ENCODE measurements around the gene SERGEF.

Gene SERGEF

DNA sequence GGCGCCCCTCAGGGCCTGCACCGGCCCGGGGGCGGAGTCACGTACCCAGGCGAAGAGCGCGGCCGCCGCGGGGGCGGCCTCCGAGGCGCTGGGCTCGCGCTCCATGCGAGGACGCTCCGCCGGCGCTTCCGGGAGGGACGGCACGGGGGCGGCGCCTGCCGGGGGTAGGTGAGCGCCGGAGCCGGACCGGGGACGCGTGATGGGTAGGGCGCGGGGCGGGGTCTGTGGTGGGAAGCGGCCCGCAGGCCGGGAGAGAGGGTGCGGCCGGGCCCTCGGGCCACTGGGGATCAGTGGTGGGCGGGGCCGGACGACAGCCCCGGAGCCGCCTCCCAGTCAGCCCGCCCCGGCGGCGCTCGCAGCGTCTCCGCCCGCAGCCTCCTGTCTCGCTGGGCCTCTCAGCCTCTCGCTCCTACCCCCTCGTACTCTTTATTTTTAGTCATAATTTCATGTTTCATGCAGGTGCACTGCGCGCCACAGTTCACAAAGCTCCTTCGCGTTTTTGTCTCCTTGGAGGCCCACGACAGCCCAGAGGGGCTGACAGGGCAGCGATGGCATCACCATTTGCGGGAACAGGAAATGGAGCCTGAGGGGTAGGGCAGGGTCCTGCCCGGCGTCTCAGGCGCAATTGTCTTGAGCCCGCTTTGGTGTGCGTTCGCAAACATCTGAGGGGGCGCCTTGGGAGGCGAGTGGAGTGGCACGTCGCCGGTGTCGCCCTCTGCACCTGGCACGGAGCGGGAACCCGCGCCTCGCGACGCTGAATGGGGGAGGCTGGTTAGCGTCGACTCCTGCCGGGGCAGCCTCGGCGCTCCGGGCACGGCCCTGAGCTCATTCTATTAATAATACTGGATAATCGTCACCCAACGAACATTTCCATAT lies at the start of gene SERGEF:
TSS of gene SERGEF (minus strand) at position 142 of the 876 bp plus-strand sequence. CDS start at position 105, 37 bp downstream.
- peak; percentile 97 for DNase-seq (ENCODE audit: low spot score)

DNA sequence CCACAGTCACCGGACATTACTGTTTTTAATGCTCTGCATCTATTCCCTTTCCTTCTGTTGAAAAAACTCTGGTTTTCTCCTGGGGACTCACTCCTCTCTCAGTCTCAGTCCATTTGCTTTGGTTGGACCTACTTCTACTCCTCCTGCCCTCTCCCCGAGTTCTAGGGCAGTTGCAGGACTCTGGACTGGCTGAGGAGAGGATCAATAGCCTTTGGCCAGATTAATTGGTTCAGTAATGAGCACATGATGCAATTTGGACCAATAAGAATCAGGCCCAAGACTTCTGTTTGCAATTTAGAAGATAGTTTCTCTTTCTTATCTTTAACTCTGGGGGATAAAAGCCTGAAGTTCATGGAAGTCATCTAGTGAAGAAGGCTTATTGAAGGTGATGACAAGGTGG lies 48.5 kb upstream of the SERGEF start:
- DNase-seq (ENCODE audit: low spot score), result no peak

DNA sequence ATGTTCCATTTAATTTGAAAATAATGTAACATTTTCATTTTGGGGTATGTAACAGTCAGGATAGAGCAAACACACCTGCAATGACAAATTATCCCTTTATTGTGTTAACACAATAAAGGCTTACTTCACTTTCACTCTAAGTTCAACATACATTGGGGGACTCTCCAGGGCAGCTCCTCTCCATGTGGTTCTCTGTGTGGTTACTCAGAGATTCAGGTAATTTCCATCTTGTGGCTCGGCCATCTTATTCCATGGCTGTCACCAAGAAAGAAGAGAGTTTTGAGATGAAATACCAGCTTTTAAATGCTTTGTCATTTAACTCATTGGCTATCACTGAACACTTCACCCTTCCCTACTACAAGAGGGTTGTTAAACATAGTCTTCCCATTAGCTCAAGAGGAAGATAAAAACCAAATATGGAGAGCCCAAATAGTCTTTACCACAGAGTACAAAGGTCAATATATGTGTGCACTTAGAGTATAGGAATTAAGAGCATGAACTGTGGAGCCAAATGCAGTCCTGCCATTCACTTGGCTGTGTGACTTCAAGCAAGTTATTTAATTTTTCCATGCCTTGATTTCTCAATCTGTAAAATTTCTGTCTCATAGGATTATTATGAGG lies 43.8 kb upstream of the SERGEF start:
- DNase-seq (ENCODE audit: low spot score), result no peak

GRCh38 chr11:18054511-18055103 lies 41.8 kb upstream of the SERGEF start:
- no peak for DNase-seq (ENCODE audit: low spot score)

- DNase-seq (ENCODE audit: low spot score), result no peak
Observed at GRCh38 chr11:18050848-18051247, 38.0 kb upstream of the SERGEF start.

- DNase-seq (ENCODE audit: low spot score), result peak; percentile 34
Observed at GRCh38 chr11:18046116-18046777, 33.4 kb upstream of the SERGEF start, which contains the start of gene TPH1. TSS of gene TPH1 (minus strand) at chr11:18046269. CDS start at chr11:18040762, 5,507 bp downstream.

- DNase-seq (ENCODE audit: low spot score), result peak; percentile 63
Observed at GRCh38 chr11:18036456-18036855, 23.6 kb upstream of the SERGEF start.

GRCh38 chr11:18027475-18027874 lies 14.6 kb upstream of the SERGEF start:
- no peak for DNase-seq (ENCODE audit: low spot score)

GRCh38 chr11:18022419-18022818 lies 9.6 kb upstream of the SERGEF start:
- no peak for DNase-seq (ENCODE audit: low spot score)

DNA sequence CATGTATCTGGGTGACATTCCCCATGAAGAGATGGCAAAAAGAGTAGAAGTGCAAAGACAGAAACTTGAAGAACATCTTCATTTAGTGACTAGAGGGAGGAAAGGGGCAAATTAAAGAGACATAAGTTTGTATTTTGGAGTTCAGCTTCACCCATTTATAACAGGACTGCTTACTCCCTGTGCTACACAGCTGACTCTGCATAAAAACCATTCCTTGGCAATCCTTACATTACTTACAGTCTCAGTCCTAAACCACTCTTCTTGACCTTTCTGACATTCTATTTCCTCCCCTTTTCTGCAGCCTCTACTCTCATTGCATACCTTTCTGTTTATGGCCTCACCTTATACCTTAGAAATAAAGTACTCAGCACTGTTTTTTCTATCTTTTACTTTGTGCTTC lies 6.8 kb upstream of the SERGEF start:
- no peak for DNase-seq (ENCODE audit: low spot score)

GRCh38 chr11:18016789-18017188 lies 3.9 kb upstream of the SERGEF start:
- DNase-seq (ENCODE audit: low spot score), result no peak

DNA sequence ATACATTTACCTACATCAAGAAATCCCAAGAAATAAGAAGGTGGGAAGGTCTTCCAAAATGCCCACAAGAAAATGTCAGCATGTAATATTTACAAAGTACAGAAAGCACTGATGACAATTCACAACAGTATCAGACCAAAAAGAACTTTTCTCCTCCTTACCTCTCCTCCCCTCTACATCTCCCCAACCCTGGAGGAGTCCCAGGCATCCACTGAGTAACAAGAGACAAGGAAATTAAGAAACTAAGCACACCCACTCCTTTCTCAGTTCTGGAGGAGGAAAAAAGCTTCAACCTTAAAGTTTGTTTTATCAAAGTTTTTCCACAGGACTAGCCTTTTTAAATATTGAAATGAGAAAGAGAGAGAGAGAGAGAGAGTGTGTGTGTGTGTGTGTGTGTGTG lies 2.0 kb upstream of the SERGEF start:
- no peak for DNase-seq (ENCODE audit: low spot score)

- peak; percentile 32 for DNase-seq (ENCODE audit: low spot score)
Observed at GRCh38 chr11:18013790-18014507, 1.1 kb upstream of the SERGEF start.

GRCh38 chr11:18012122-18012905 lies 533 bp downstream of the SERGEF start:
- no peak for DNase-seq (ENCODE audit: low spot score)

DNA sequence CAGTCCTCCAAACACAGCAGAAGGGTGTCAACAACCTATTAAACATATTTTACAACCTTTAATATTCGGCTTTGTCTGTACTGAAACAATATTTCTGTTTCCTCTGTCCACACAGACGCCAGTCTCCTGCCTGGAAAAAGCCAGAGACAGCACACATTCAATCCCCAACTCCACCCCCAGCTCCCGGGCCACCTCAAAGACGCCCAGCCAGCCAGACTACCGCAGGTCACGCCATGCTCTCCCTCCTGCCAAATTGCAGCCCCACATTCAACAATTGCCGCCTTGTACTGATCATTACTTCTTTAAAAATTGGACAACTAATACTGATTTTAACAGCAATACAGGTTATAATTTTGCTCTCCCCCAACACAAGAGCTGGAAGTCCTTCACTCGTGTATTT lies 1.2 kb downstream of the SERGEF start:
- peak; percentile 44 for DNase-seq (ENCODE audit: low spot score)

GRCh38 chr11:18010977-18011586 lies 1.8 kb downstream of the SERGEF start:
- no peak for DNase-seq (ENCODE audit: low spot score)

GRCh38 chr11:18010121-18010670 lies 2.7 kb downstream of the SERGEF start:
- DNase-seq (ENCODE audit: low spot score), result peak; percentile 47

DNA sequence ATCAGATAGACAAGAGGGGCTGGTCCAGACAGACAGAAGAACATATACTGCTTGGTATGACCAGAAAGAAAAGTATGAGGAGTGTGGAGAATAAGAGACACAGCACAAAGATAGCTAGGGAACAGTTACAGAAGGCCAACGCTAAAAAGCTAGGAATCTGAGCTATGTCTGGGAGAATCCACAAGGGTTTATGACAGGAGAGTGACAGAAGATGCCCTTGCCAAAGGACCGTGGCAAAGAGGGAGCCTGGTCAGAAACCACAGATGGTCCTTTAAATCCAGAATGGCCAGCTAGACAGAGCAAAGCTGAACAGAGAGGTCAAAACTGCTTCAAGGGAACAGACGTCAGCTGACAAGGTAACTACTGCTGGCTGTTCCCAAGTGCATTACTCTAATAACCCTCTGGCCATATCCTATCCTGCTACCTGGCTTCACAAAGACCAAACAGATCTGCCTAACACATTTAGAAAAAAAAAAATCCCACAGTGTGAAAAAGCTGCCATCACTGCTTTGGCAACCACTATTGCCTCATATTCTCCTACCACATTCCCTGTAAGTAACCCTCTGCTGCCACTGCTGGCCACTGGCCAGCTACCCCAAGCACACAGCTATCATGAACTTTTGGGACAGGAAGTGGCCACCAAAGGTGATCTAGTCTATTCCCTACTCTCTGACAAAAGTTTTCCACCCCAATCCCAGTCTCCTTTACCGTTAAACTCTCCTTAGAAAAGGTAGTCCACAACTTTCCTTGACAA lies 7.3 kb downstream of the SERGEF start:
- DNase-seq (ENCODE audit: low spot score), result no peak

GRCh38 chr11:18001191-18001590 lies 11.7 kb downstream of the SERGEF start:
- no peak for DNase-seq (ENCODE audit: low spot score)
